Suppressor macrophage treated with lipopolysaccharide for 4 hours (primary cell): Measurements from ENCODE around the gene CPA3.

Experiments
- DNase-seq: peaks from one replicate; pipeline ENCODE4 v3.0.0-alpha.2; 2020

CPA3 gene

GRCh38 chr3:148865049-148865448 lies at the start of gene CPA3:
Gene CPA3, plus strand, starts transcription at chr3:148865296. Its CDS starts 12 bp downstream, at chr3:148865308.
- DNase-seq: no peak

DNA sequence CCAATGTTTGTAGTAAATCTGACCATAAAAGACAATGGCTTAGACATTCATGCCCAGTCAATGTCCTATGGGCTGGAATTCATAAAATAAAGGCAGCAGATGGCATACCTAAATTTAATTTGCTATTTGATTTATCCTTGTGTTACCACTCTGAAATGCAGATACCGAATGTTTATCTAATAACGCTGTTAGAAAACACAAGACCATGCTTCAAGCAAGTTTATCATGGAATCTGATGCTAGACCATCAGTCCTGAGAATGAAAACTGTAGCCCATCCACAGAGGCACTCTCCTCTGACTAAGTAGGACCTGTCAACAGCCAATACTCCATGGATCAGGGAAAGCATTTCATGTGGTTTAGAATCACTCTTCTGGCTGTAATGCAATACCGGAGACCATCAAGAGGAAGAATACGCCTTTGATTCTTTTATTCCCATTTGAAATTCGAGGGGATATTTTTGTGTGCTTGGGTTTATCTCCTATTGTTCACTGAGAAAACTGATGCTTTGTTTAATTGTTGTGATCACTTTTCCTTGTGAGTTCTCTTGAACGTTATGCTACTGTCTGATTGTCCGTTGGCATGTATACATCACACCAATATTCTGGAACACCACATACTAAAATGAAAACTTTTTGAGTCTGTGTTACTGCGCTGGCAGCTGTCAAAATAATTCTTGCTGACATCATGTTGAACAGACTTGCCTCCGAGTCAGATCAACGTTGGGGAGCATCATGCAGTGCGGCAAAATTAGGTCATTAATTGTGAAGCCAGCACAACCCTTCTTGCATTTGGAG lies 49.6 kb upstream of the CPA3 start:
- no peak for DNase-seq

- DNase-seq: no peak
Measured at GRCh38 chr3:148816427-148816826, 48.7 kb upstream of the CPA3 start.

GRCh38 chr3:148816981-148817525 lies 48.0 kb upstream of the CPA3 start:
- DNase-seq: no peak

GRCh38 chr3:148820361-148821245 lies 44.5 kb upstream of the CPA3 start:
- no peak for DNase-seq

DNA sequence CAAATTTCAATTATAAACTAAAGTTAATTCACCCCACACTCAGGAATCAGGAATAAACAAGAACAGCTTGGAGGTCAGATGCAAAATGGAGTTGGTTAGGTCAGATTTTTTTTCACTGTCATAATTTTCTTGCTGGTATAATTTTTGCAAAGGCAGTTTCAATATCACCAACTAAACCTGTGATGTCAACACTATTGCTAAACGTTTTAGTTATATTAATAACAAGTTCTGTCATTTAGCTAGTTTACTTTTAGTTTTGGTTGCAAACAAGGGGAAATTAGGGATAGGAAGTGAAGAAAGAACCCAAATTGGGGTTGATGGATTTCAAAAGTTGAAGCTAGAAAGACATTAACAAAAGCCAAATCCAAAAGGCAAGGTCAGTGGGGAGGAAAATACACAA lies 42.1 kb upstream of the CPA3 start:
- DNase-seq: peak; percentile 82

DNA sequence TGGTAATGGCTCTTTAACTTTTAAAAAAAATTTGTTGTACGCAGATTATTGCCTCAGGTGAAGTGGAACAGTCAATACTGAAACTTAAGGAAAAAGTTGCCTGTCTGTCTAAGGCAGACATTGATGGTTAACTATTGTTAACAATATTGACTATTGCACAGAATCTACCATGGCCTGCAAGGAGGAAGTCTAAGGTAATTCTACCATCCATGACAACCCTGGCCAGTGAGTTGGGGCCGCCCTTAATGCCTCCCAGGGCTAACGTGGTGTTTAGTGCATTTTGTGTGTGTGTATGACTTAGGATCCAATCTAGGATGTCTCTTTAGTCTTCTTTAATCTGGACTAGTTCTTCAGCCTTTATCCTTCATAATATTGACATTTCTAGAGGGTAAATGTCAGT lies 39.6 kb upstream of the CPA3 start:
- DNase-seq: no peak

GRCh38 chr3:148827585-148827984 lies 37.5 kb upstream of the CPA3 start, which contains the start of gene CPB1:
Gene CPB1, plus strand, starts transcription at chr3:148827811. Its CDS starts 13 bp downstream, at chr3:148827824.
- no peak for DNase-seq

DNA sequence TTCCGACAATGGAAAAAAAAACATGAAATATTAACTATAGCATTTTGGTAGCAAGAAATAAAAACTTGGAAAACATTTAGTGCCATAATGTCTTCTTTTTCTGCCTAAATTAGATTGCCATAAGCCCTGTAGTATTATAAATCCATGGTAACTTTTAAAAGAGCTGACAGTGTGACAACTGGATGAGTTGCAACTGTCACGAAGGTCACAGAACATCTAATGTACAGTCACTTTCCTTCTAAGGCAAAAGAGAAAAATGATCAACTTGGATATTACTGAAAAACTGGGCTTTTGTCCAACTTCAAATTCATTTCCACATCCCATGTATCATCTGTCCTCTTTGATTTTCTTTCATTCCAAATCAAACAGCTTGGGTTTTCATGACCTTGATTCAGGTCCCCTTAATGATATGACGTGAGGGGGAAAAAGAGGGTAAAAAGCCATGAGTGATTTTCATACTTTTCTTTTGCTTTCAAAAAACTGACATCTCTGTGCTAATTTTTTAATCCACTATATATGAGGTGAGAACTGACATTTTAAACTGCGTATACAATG lies 36.9 kb upstream of the CPA3 start:
- no peak for DNase-seq

- no peak for DNase-seq
Measured at GRCh38 chr3:148829926-148830325, 35.2 kb upstream of the CPA3 start.

DNA sequence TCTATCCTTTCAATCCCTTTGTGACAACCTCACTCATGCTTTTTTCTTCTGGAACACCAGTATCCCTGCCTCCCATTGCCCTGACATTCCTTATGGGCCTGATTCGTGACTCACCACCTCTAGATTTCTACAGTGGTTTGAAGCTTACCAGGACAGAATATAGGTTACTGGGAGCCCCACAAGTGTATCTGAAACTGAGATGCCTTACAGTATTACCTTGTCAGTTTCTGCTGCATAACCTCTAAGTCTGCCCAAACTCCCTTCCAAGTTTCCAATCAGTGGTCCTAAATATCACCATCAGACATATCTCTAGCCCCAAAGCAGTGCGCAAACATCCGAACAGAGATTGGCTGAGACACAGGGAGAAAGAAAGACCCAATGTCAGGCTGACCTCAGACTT lies 31.9 kb upstream of the CPA3 start:
- DNase-seq: no peak

DNA sequence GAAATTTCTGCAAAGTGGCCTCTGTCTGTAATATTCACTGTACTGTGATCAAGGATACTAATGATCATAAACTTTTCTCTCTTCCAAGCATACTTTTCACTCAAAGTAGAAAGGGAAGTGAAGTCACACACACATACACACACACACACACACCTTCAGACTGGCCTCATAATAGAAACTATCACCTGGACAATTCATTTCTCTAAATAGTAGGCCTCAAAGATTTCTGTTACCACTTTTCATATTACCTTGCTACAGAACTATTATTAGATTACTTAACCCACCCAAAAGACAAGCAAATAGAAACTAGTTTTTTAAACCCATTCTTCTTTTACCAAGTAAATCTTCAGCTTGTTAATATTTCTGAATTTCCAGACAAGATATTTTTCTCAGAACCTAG lies 25.3 kb upstream of the CPA3 start:
- DNase-seq: no peak

- DNase-seq: no peak
Measured at GRCh38 chr3:148840451-148840850, 24.6 kb upstream of the CPA3 start.

DNA sequence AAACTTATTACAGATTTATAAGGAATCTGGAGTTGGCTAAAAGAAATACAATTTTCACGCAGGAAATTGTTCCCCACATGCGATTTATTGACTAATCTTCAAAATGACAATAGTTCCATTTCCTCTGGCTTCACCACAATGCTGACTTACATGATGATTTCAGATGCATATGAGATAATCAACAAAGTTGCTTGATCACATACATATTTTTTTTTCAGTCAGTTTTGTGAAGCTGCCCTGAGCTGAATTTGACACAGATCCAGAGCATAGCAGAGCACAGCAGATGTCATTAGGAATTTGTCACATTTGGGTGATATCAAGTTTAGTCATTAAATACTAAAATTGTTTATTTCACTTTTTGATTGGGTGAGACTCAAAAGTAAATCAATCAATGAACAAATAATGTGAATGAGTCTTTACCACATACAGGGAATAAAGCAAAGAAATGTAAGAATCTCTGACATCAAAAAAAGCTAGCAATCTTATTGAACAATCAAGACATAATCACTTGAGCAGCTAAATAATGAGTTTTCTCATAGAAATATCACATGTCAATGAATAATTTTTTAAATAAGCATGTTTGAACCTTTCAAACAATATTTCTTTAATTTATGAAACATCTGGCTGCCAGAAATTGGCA lies 19.2 kb upstream of the CPA3 start:
- peak; percentile 50 for DNase-seq

- DNase-seq: no peak
Measured at GRCh38 chr3:148847351-148847750, 17.7 kb upstream of the CPA3 start.

- no peak for DNase-seq
Measured at GRCh38 chr3:148848410-148848809, 16.7 kb upstream of the CPA3 start.

DNA sequence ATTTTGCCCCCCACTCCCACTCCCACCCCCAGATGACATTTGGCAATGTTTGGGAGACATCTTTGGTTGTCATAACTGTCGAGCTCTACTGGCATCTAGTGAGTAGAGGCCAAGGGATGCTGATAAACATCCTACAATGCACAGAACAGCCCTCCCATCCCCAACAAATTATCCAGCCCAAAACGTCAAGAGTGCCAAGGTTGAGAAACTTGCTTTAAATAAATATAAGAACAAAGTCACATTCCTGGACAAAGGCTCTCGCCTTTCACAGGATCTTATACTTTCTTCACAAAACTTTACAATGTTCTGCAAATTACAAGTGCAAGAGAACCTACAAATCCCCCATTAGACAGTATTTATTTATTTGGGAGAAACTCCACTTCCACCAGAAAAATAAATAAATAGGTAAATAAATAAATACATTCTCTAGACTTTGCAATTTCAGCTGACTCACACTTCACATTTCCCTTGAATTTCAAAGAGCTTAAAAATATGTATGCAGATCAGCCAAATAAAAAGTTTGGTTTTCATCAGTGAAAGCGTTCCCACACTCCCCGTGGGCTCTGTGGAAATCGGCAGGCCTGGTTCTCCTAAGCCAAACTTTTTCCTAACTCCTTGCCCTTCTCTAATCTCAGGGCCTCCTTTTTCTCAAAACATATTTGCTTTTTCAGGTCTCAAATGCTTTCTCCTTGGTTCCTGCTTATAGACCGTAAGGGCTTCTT lies 12.7 kb upstream of the CPA3 start:
- no peak for DNase-seq

- no peak for DNase-seq
Measured at GRCh38 chr3:148853076-148853475, 12.0 kb upstream of the CPA3 start.

DNA sequence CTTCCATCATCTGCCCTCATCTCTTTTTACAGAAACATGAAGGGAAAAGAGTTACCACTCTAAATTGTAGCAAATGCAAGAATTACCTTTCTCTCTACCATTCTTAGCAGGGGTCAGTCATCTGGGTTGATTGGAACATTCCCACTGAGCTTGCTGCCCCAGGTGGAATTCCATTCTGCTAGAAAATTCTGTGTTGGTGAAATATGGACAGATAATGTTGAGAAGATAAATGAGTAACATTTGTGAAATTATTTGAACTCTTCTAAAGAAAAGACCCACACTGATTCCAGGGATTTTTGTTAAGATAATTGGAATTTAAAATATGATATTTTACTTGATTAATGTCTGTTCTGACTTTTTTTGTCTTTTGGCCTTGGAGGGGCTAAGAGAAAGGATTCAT lies 11.0 kb upstream of the CPA3 start:
- DNase-seq: no peak

GRCh38 chr3:148856384-148856783 lies 8.7 kb upstream of the CPA3 start:
- no peak for DNase-seq

GRCh38 chr3:148857316-148857715 lies 7.8 kb upstream of the CPA3 start:
- DNase-seq: no peak

- peak; percentile 64 for DNase-seq
Measured at GRCh38 chr3:148861277-148861869, 3.7 kb upstream of the CPA3 start.
